ENCODE measurements around the gene RHOT2. TPM values are rescaled to one million over a fixed set of nuclear protein-coding genes. Genes with fewer than 3 reads are reported as not detected.

The RHOT2 gene
- total RNA-seq, 1 donor from 2014 or later: 26.4 TPM

- no peak for DNase-seq
Observed at GRCh38 chr16:670485-671352, 2.8 kb downstream of the RHOT2 start.

- no peak for DNase-seq
Observed at GRCh38 chr16:671353-672131, 3.6 kb downstream of the RHOT2 start.

GRCh38 chr16:672371-672770 is 4.4 kb downstream of the RHOT2 start:
- no peak for DNase-seq

GRCh38 chr16:672851-673250 is 4.9 kb downstream of the RHOT2 start:
- no peak for DNase-seq

GRCh38 chr16:673399-673991 is 5.6 kb downstream of the RHOT2 start:
- DNase-seq: no peak

- no peak for DNase-seq
Observed at GRCh38 chr16:674214-674881, 6.4 kb downstream of the RHOT2 start.

GRCh38 chr16:674968-675883 is 7.3 kb downstream of the RHOT2 start, which contains the start of gene RHBDL1:
TSS of gene RHBDL1 (plus strand) at chr16:675671. CDS start at chr16:675791, 120 bp downstream.
- no peak for DNase-seq

- DNase-seq: no peak
Observed at GRCh38 chr16:675884-676564, 8.1 kb downstream of the RHOT2 start.

GRCh38 chr16:676565-676902 is 8.6 kb downstream of the RHOT2 start:
- no peak for DNase-seq

- no peak for DNase-seq
Observed at GRCh38 chr16:676913-677312, 9.0 kb downstream of the RHOT2 start.

- no peak for DNase-seq
Observed at GRCh38 chr16:677316-678190, 9.6 kb downstream of the RHOT2 start.

- DNase-seq: no peak
Observed at GRCh38 chr16:678209-678857, 10.4 kb downstream of the RHOT2 start.

GRCh38 chr16:678858-679813 is 11.2 kb downstream of the RHOT2 start:
- peak; percentile 65 for DNase-seq

- DNase-seq: peak; percentile 84
Observed at GRCh38 chr16:679814-680624, 12.1 kb downstream of the RHOT2 start, which contains the start of gene STUB1. TSS of gene STUB1 (plus strand) at chr16:680410. CDS start at chr16:680526, 116 bp downstream.

GRCh38 chr16:680625-680945 is 12.7 kb downstream of the RHOT2 start:
- DNase-seq: no peak

GRCh38 chr16:680967-681745 is 13.2 kb downstream of the RHOT2 start:
- no peak for DNase-seq

Data from skin of body (tissue), 2 donors.